Smooth muscle cell (in vitro differentiated cells): ENCODE data around the gene TAL2. TPM values are rescaled to one million over a fixed set of nuclear protein-coding genes. Genes with fewer than 3 reads are reported as not detected.

Experiments used
- DNase-seq: peaks from one replicate; lab custom pipeline; 2025; ENCODE audit not compliant: unreplicated experiment; lab: John Stamatoyannopoulos, UW
- H2AFZ ChIP-seq: fragments of 200-600 bp; sonication (generic); 2 replicates; pipeline ENCODE4 v1.6.0; 2016; ENCODE audit warnings: antibody characterized with exemption, low read depth, mild to moderate bottlenecking
- H3F3A ChIP-seq: fragments of 200-600 bp; sonication (generic); 2 replicates; pipeline ENCODE4 v1.6.0; 2017; ENCODE audit warnings: antibody characterized with exemption, low read depth
- H3K27ac ChIP-seq: fragments of 200-600 bp; sonication (generic); 2 replicates; pipeline ENCODE4 v1.5.1; 2016; ENCODE audit warnings: low read depth, mild to moderate bottlenecking
- H3K27me3 ChIP-seq: fragments of 200-600 bp; sonication (generic); 2 replicates; pipeline ENCODE4 v1.6.1; 2016; ENCODE audit warnings: low read depth, mild to moderate bottlenecking
- H3K36me3 ChIP-seq: fragments of 200-600 bp; sonication (generic); 2 replicates; pipeline ENCODE4 v1.5.1; 2016; ENCODE audit warnings: low read depth
- H3K4me1 ChIP-seq: fragments of 200-600 bp; sonication (generic); 2 replicates; pipeline ENCODE4 v1.5.1; 2016; ENCODE audit warnings: low read depth
- H3K4me2 ChIP-seq: fragments of 200-600 bp; sonication (generic); 2 replicates; pipeline ENCODE4 v1.6.0; 2016; ENCODE audit warnings: mild to moderate bottlenecking
- H3K4me3 ChIP-seq: fragments of 200-600 bp; sonication (generic); 2 replicates; pipeline ENCODE4 v1.5.1; 2016; ENCODE audit warnings: mild to moderate bottlenecking
- H3K79me2 ChIP-seq: fragments of 200-600 bp; sonication (generic); 2 replicates; pipeline ENCODE4 v1.6.0; 2016; ENCODE audit warnings: low read depth, mild to moderate bottlenecking
- H3K9ac ChIP-seq: fragments of 200-600 bp; sonication (generic); 2 replicates; pipeline ENCODE4 v1.6.0; 2016; ENCODE audit warnings: low read depth
- H3K9me3 ChIP-seq: fragments of 200-600 bp; sonication (generic); replicated peaks from 2 replicates; pipeline ENCODE4 v1.5.1; 2016; ENCODE audit warnings: low read depth
- H4K20me1 ChIP-seq: fragments of 200-600 bp; sonication (generic); 2 replicates; pipeline ENCODE4 v1.6.0; 2016; ENCODE audit warnings: low read depth
- CTCF ChIP-seq: fragments of 200-600 bp; sonication (generic); IDR thresholded peaks from 2 replicates; pipeline ENCODE4 v1.5.1; 2017; ENCODE audit warnings: borderline replicate concordance, mild to moderate bottlenecking, antibody characterized with exemption; ENCODE audit not compliant: insufficient read depth, poor library complexity, severe bottlenecking
- WGBS: methylation state at CpG from one replicate; pipeline ENCODE4 v1.1.7; 2016; ENCODE audit warnings: low lambda C conversion rate; 5-methylcytosine and 5-hydroxymethylcytosine counted together
- polyA plus RNA-seq: library from polyadenylated mRNA; unstranded; fragments of >200 nt; fragmentation: Nextera tagmentation; extraction: Ambion mirVana; gene quantifications from 2 replicates; pipeline ENCODE4 v1.2.1, GENCODE V29; 2016
- total RNA-seq: library from RNA; depleted of rRNA; stranded (reverse); fragments of >200 nt; gene quantifications from 2 replicates; pipeline ENCODE4 v1.2.3, GENCODE V29; 2014

Gene TAL2
- total and polyA plus RNA-seq, 2 experiments from 2014 or later: 0.49 to 0.59 TPM

- WGBS: 75% methylated on average over 4 of the region's 4 CpGs
- Histone ChIP-seq H3K36me3 (no peaks in the 10 kb centered on the region), H3K4me3 (no peak overlapping the region), H3K27ac (no peak overlapping the region), H3F3A (no peaks in the 10 kb centered on the region), H4K20me1 (no peaks in the 10 kb centered on the region), H3K4me2 (no peak overlapping the region), H3K79me2 (no peaks in the 10 kb centered on the region), H3K9me3 (no peaks in the 10 kb centered on the region), H3K9ac (no peak overlapping the region), H3K4me1 (peaks cover 35% of the 10 kb centered on the region), H3K27me3 (peaks cover 9% of the 10 kb centered on the region), H2AFZ (no peak overlapping the region)
- no peak for DNase-seq
- no peak for TF ChIP-seq CTCF
Measured at GRCh38 chr9:105651806-105652205, 10.5 kb upstream of the TAL2 start.

- DNase-seq: no peak
- Histone ChIP-seq H3K9ac (no peak overlapping the region), H3K27me3 (peaks cover 18% of the 10 kb centered on the region), H3K27ac (no peak overlapping the region), H3K9me3 (no peaks in the 10 kb centered on the region), H3K4me1 (peaks cover 21% of the 10 kb centered on the region), H3K4me2 (peak overlapping the region; percentile 96), H2AFZ (peak overlapping the region; percentile 96), H3K4me3 (peak overlapping the region; percentile 59), H3F3A (no peaks in the 10 kb centered on the region), H3K79me2 (no peaks in the 10 kb centered on the region), H4K20me1 (no peaks in the 10 kb centered on the region), H3K36me3 (no peaks in the 10 kb centered on the region)
- 8% methylated on average over 63 of the region's 75 CpGs for WGBS
- peak; percentile 17 for TF ChIP-seq CTCF
Measured at GRCh38 chr9:105656131-105656921, 5.9 kb upstream of the TAL2 start.

- no peak overlapping the region for H3K4me2 ChIP-seq
- no peak for DNase-seq
- WGBS: 67% methylated on average over 2 of the region's 2 CpGs
- H3K36me3 ChIP-seq: no peaks in the 10 kb centered on the region
- no peak overlapping the region for H3K27ac ChIP-seq
- H4K20me1 ChIP-seq: no peaks in the 10 kb centered on the region
- H3K9ac ChIP-seq: no peak overlapping the region
- H3K4me1 ChIP-seq: peaks cover 17% of the 10 kb centered on the region
- H3F3A ChIP-seq: no peaks in the 10 kb centered on the region
- H3K79me2 ChIP-seq: no peaks in the 10 kb centered on the region
- no peak overlapping the region for H3K4me3 ChIP-seq
- H2AFZ ChIP-seq: no peak overlapping the region
- peaks cover 18% of the 10 kb centered on the region for H3K27me3 ChIP-seq
- TF ChIP-seq CTCF: no peak
- no peaks in the 10 kb centered on the region for H3K9me3 ChIP-seq
Measured at GRCh38 chr9:105658351-105658750, 3.9 kb upstream of the TAL2 start.

- Histone ChIP-seq H3K4me1 (peaks cover 14% of the 10 kb centered on the region), H3K27me3 (peaks cover 15% of the 10 kb centered on the region), H3K4me3 (no peak overlapping the region), H3K4me2 (no peak overlapping the region), H3K9ac (no peak overlapping the region), H3K27ac (no peak overlapping the region), H3K36me3 (no peaks in the 10 kb centered on the region), H3K9me3 (no peaks in the 10 kb centered on the region), H4K20me1 (no peaks in the 10 kb centered on the region), H2AFZ (no peak overlapping the region), H3F3A (no peaks in the 10 kb centered on the region), H3K79me2 (no peaks in the 10 kb centered on the region)
- no peak for TF ChIP-seq CTCF
- no peak for DNase-seq
- 75% methylated on average over 4 of the region's 4 CpGs for WGBS
Measured at GRCh38 chr9:105661011-105661410, 1.2 kb upstream of the TAL2 start.
